Measurements from ENCODE around the gene PPA2.

GRCh38 chr4:105520819-105521790, 47.2 kb upstream of the PPA2 start:
- TF ChIP-seq TAF1 (IDR thresholded peaks at IDR 0.05; ENCODE audit: borderline replicate concordance, low read depth, low read length), result no peak
- no peak for TF ChIP-seq POLR2AphosphoS5 (IDR thresholded peaks at IDR 0.05; ENCODE audit: low read depth, low read length)
- no peak for TF ChIP-seq POLR2A (IDR thresholded peaks at IDR 0.05; ENCODE audit: low read depth, low read length)
